DND-41 (cell line): Measurements from ENCODE around the gene ZKSCAN7.

Experiments
- ATAC-seq: fragments of 200-7000 bp; cut with Tn5 transposase; 3 replicates; pipeline ENCODE4 v1.9.1; 2021; ENCODE audit warnings: low read depth; ENCODE audit not compliant: insufficient read depth
- DNase-seq: peaks from one replicate; pipeline ENCODE4 v3.0.0-alpha.2; 2020
- H2AFZ ChIP-seq: 2 replicates; pipeline ENCODE4 v1.6.0; 2012; ENCODE audit warnings: low read depth, low read length
- H3K27ac ChIP-seq: 2 replicates; pipeline ENCODE4 v1.5.1; 2012; ENCODE audit warnings: low read length, inconsistent platforms
- H3K27me3 ChIP-seq: fragments of 200-600 bp; sonication (generic); 2 replicates; pipeline ENCODE4 v1.6.0; 2012; ENCODE audit warnings: low read length, mild to moderate bottlenecking, inconsistent platforms; ENCODE audit not compliant: insufficient read depth, poor library complexity
- H3K36me3 ChIP-seq: 2 replicates; pipeline ENCODE4 v1.5.1; 2012; ENCODE audit warnings: low read length, inconsistent platforms; ENCODE audit not compliant: insufficient read depth
- H3K4me1 ChIP-seq: 2 replicates; pipeline ENCODE4 v1.5.1; 2012; ENCODE audit warnings: mild to moderate bottlenecking, low read length; ENCODE audit not compliant: insufficient read depth
- H3K4me2 ChIP-seq: 2 replicates; pipeline ENCODE4 v1.6.0; 2012; ENCODE audit warnings: mild to moderate bottlenecking, moderate library complexity, low read length, inconsistent platforms; ENCODE audit not compliant: insufficient read depth
- H3K4me3 ChIP-seq, 2 experiments: fragments of 200-600 bp in 1 of 2; shearing (Covaris generic) in 1 of 2; 2 replicates each; pipeline ENCODE4 v1.5.1; 2012 to 2016; ENCODE audit warnings: inconsistent platforms in 2 of 2, low read length in 2 of 2, mild to moderate bottlenecking in 2 of 2, low read depth in 1 of 2, moderate library complexity in 1 of 2
- H3K79me2 ChIP-seq: 2 replicates; pipeline ENCODE4 v1.6.0; 2012; ENCODE audit warnings: low read length, inconsistent platforms; ENCODE audit not compliant: insufficient read depth
- H3K9ac ChIP-seq: 2 replicates; pipeline ENCODE4 v1.6.0; 2012; ENCODE audit warnings: low read depth, mild to moderate bottlenecking, inconsistent platforms, low read length, moderate library complexity
- H3K9me3 ChIP-seq: 2 replicates; pipeline ENCODE4 v1.5.1; 2012; ENCODE audit warnings: low read length, moderate library complexity, mild to moderate bottlenecking, inconsistent platforms; ENCODE audit not compliant: insufficient read depth, severe bottlenecking
- H4K20me1 ChIP-seq: 2 replicates; pipeline ENCODE4 v1.6.0; 2012; ENCODE audit warnings: low read length; ENCODE audit not compliant: insufficient read depth
- EZH2 ChIP-seq: IDR thresholded peaks from 3 replicates; pipeline ENCODE4 v1.6.1; 2012; ENCODE audit warnings: borderline replicate concordance, low read depth, mild to moderate bottlenecking, moderate library complexity, low read length, inconsistent platforms; ENCODE audit not compliant: severe bottlenecking
- TF ChIP-seq, protein P1 (sequence below): IDR thresholded peaks from 2 replicates; pipeline ENCODE4 v1.5.1; 2012; ENCODE audit warnings: borderline replicate concordance, low read length, moderate library complexity, mild to moderate bottlenecking; ENCODE audit not compliant: poor library complexity, severe bottlenecking; ENCODE audit errors: extremely low read depth

Gene ZKSCAN7

GRCh38 chr3:44554626-44555592 lies at the start of gene ZKSCAN7:
TSS of gene ZKSCAN7 (plus strand) at chr3:44555193. CDS start at chr3:44557048, 1,855 bp downstream.
- DNase-seq = peak; percentile 80
- peak within 1 kb of the TSS; percentile 99 for H2AFZ ChIP-seq

GRCh38 chr3:44506556-44506955 lies 48.4 kb upstream of the ZKSCAN7 start:
- Histone ChIP-seq H3K36me3 (peaks cover 19% of the 10 kb centered on the region), H2AFZ (no peak overlapping the region), H3K9me3 (peaks cover 6% of the 10 kb centered on the region), H3K9ac (no peak overlapping the region), H3K27me3 (no peaks in the 10 kb centered on the region), H3K4me1 (peaks cover 28% of the 10 kb centered on the region), H3K27ac (no peak overlapping the region), H4K20me1 (peaks cover 14% of the 10 kb centered on the region; the same call in 1 of the 2 replicates), H3K79me2 (peaks cover 87% of the 10 kb centered on the region), H3K4me2 (no peak overlapping the region), H3K4me3 (no peak overlapping the region)
- ATAC-seq (no peak), DNase-seq (no peak)
- TF ChIP-seq, protein P1, sequence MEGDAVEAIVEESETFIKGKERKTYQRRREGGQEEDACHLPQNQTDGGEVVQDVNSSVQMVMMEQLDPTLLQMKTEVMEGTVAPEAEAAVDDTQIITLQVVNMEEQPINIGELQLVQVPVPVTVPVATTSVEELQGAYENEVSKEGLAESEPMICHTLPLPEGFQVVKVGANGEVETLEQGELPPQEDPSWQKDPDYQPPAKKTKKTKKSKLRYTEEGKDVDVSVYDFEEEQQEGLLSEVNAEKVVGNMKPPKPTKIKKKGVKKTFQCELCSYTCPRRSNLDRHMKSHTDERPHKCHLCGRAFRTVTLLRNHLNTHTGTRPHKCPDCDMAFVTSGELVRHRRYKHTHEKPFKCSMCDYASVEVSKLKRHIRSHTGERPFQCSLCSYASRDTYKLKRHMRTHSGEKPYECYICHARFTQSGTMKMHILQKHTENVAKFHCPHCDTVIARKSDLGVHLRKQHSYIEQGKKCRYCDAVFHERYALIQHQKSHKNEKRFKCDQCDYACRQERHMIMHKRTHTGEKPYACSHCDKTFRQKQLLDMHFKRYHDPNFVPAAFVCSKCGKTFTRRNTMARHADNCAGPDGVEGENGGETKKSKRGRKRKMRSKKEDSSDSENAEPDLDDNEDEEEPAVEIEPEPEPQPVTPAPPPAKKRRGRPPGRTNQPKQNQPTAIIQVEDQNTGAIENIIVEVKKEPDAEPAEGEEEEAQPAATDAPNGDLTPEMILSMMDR = no peak
- no peak for TF ChIP-seq EZH2

More at GRCh38 chr3:44554626-44555592, at the start of gene ZKSCAN7:
- Histone ChIP-seq H3K9me3 (no peaks in the 10 kb centered on the region), H3K9ac (peak within 1 kb of the TSS; percentile 82), H3K27me3 (no peaks in the 10 kb centered on the region), H3K4me1 (peaks cover 31% of the 10 kb centered on the region), H3K27ac (peak within 1 kb of the TSS; percentile 87), H3K36me3 (peaks cover 16% of the 10 kb centered on the region), H3K4me3 (peak within 1 kb of the TSS; percentile 55 to 71), H3K4me2 (peak within 1 kb of the TSS; percentile 84), H4K20me1 (no peaks in the 10 kb centered on the region), H3K79me2 (peaks cover 15% of the 10 kb centered on the region)
- peak; percentile 85 for ATAC-seq
- TF ChIP-seq, protein P1 = no peak
- no peak for TF ChIP-seq EZH2

GRCh38 chr3:44506961-44507360 lies 48.0 kb upstream of the ZKSCAN7 start:
- no peak overlapping the region for H3K4me3 ChIP-seq
- peaks cover 15% of the 10 kb centered on the region for H3K36me3 ChIP-seq
- H3K27ac ChIP-seq = no peak overlapping the region
- H2AFZ ChIP-seq = no peak overlapping the region
- ATAC-seq (no peak), DNase-seq (no peak)
- H4K20me1 ChIP-seq = peaks cover 14% of the 10 kb centered on the region; the same call in 1 of the 2 replicates
- peaks cover 83% of the 10 kb centered on the region for H3K79me2 ChIP-seq
- TF ChIP-seq, protein P1 = no peak
- TF ChIP-seq EZH2 = no peak
- H3K9me3 ChIP-seq = peaks cover 3% of the 10 kb centered on the region
- no peak overlapping the region for H3K9ac ChIP-seq
- H3K4me1 ChIP-seq = peaks cover 32% of the 10 kb centered on the region
- H3K4me2 ChIP-seq = no peak overlapping the region
- no peaks in the 10 kb centered on the region for H3K27me3 ChIP-seq
